Measurements from ENCODE around the gene SCRT2. TPM values are rescaled to one million over a fixed set of nuclear protein-coding genes. Genes with fewer than 3 reads are reported as not detected.

Gene SCRT2
- total and polyA plus RNA-seq, 2 of the 8 experiments (the other 6 are each of a cell fraction or from before 2014, with no cell fraction given): 0.12 to 0.34 TPM

DNA sequence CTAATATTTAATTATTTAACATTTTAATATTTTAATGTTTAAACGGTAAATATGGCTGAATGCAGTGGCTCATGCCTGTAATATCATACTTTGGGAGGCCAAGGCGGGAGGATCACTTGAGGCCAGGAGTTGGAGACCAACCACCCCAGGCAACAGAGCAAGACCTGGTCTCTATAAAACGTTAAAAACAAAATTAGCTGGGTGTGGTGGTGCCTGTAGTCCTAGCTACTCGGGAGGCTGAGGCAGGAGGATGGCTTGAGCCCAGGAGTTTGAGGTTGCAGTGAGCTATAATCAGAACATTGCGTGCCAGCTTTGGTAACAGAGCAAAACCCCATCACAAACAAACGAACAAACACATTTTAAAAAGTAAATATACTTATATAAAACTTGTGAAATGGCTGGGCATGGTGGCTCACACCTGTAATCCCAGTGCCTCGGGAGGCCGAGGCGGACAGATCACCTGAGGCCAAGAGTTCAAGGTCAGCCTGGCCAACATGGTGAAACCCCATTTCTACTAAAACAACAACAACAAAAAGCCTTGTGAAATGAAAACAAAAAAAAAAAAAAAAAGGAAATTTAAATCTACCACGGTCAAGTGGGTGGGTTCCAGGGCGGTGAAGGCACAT lies 30.8 kb downstream of the SCRT2 start (continued):
- TF ChIP-seq, protein P1, sequence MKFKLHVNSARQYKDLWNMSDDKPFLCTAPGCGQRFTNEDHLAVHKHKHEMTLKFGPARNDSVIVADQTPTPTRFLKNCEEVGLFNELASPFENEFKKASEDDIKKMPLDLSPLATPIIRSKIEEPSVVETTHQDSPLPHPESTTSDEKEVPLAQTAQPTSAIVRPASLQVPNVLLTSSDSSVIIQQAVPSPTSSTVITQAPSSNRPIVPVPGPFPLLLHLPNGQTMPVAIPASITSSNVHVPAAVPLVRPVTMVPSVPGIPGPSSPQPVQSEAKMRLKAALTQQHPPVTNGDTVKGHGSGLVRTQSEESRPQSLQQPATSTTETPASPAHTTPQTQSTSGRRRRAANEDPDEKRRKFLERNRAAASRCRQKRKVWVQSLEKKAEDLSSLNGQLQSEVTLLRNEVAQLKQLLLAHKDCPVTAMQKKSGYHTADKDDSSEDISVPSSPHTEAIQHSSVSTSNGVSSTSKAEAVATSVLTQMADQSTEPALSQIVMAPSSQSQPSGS (IDR thresholded peaks at IDR 0.05; ENCODE audit: low read length): no peak
- TF ChIP-seq SIX5 (IDR thresholded peaks at IDR 0.05; ENCODE audit: low read depth, low read length): no peak
- no peak for TF ChIP-seq CREB1 (IDR thresholded peaks at IDR 0.05)
